Measurements from ENCODE around the gene KIAA1217.

KIAA1217 gene

GRCh38 chr10:24351961-24352360 is 143.0 kb downstream of the KIAA1217 start:
- in situ Hi-C loops (cut with HindIII; ENCODE audit: low sequenced_read_pairs), result no loop called here
- DNase-seq (ENCODE audit: low read depth, low spot score), result peak; percentile 60
- no peak for TF ChIP-seq CTCF (IDR thresholded peaks at IDR 0.05; ENCODE audit: low read depth, low read length)
- no peak overlapping the region for H3K4me3 ChIP-seq (ENCODE audit: low read depth, low read length)

- H3K4me3 ChIP-seq (ENCODE audit: low read depth, low read length), result no peak overlapping the region
- TF ChIP-seq CTCF (IDR thresholded peaks at IDR 0.05; ENCODE audit: low read depth, low read length), result no peak
- in situ Hi-C loops (cut with HindIII; ENCODE audit: low sequenced_read_pairs), result no loop called here
- DNase-seq (ENCODE audit: low read depth, low spot score), result no peak
These were observed 143.5 kb downstream of the KIAA1217 start for GRCh38 chr10:24352399-24352798.

- TF ChIP-seq CTCF (IDR thresholded peaks at IDR 0.05; ENCODE audit: low read depth, low read length), result no peak
- in situ Hi-C loops (cut with HindIII; ENCODE audit: low sequenced_read_pairs), result no loop called here
- no peak overlapping the region for H3K4me3 ChIP-seq (ENCODE audit: low read depth, low read length)
- DNase-seq (ENCODE audit: low read depth, low spot score), result no peak
These were observed 144.4 kb downstream of the KIAA1217 start for GRCh38 chr10:24353319-24353718.

GRCh38 chr10:24355056-24355688 is 146.2 kb downstream of the KIAA1217 start:
- in situ Hi-C loops (cut with HindIII; ENCODE audit: low sequenced_read_pairs), result no loop called here
- H3K4me3 ChIP-seq (ENCODE audit: low read depth, low read length), result no peak overlapping the region
- no peak for TF ChIP-seq CTCF (IDR thresholded peaks at IDR 0.05; ENCODE audit: low read depth, low read length)
- DNase-seq (ENCODE audit: low read depth, low spot score), result no peak

GRCh38 chr10:24357344-24358004 is 148.5 kb downstream of the KIAA1217 start:
- peak; percentile 28 for DNase-seq (ENCODE audit: low read depth, low spot score)
- in situ Hi-C loops (cut with HindIII; ENCODE audit: low sequenced_read_pairs), result no loop called here
- no peak for TF ChIP-seq CTCF (IDR thresholded peaks at IDR 0.05; ENCODE audit: low read depth, low read length)
- H3K4me3 ChIP-seq (ENCODE audit: low read depth, low read length), result no peak overlapping the region

- no peak for TF ChIP-seq CTCF (IDR thresholded peaks at IDR 0.05; ENCODE audit: low read depth, low read length)
- DNase-seq (ENCODE audit: low read depth, low spot score), result no peak
- in situ Hi-C loops (cut with HindIII; ENCODE audit: low sequenced_read_pairs), result no loop called here
- no peak overlapping the region for H3K4me3 ChIP-seq (ENCODE audit: low read depth, low read length)
These were observed 149.1 kb downstream of the KIAA1217 start for GRCh38 chr10:24358022-24358421.

Data from astrocyte of the spinal cord (primary cell).